Skeletal muscle cell (primary cell): Measurements from ENCODE around the gene PSPC1.

Source experiments
- DNase-seq: peaks from one replicate; pipeline ENCODE4 v3.0.0-alpha.2; 2010; ENCODE audit warnings: low read depth
- H3K4me3 ChIP-seq: 2 replicates; pipeline ENCODE4 v1.5.1; 2011; ENCODE audit warnings: low read depth, mild to moderate bottlenecking, control low read depth, low read length, moderate library complexity

PSPC1 gene

DNA sequence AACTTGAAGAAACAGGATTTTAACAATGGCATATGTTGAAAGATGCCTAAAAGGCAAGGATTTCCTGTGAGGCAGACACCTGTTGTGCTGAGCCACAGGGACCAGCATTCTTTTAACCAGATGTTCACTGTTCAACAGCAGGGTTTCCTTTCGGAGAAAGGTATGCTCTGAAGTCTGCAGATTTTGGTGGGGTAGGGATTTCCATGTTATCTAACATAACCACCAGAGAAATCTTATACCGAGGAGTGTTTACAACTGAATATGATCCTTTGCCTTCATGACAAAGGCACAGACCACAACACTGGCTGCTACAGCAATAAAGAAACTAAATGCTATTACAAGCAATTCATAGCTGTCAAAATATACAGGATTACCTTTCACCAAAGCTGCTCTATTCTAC is 101.2 kb downstream of the PSPC1 start:
- H3K4me3 ChIP-seq = no peak overlapping the region
- DNase-seq = no peak

DNA sequence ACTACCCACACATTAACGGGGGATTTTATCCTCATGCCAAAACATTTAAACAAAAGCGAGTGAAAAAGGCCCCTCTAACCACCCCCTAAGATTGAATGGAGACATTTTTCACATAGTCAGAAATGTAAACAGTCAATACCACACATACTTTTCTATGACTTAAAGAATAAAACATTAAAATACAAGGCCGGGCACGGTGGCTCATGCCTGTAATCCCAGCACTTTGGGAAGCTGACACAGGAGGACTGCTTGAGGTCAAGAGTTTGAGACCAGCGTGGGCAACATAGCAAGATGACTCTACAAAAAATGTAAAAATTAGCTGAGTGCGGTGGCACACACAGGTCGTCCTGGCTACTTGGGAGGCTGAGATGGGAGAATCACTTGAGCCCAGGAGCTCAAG is 102.0 kb downstream of the PSPC1 start:
- DNase-seq = no peak

DNA sequence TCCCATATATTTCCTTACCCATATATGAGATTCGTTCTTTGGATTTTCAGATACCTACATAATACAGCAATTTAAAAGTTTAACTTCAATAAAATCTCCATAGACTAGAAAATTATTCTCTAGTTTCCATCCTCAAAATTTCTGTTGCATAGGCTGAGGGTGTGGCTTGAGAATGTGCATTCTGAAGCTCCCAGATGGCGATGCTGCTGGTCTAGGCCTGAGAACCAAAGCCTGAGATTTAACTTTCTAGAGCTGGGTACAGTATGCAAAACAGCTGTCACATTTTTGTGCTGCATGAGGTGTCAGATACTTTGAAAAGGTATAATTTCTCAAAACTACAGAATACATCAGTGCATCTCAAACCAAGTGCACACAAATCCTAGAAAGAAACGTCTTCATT is 106.6 kb downstream of the PSPC1 start:
- no peak for DNase-seq
- H3K4me3 ChIP-seq = no peak overlapping the region

More for the DNA sequence above, 102.0 kb downstream of the PSPC1 start:
- no peak overlapping the region for H3K4me3 ChIP-seq

DNA sequence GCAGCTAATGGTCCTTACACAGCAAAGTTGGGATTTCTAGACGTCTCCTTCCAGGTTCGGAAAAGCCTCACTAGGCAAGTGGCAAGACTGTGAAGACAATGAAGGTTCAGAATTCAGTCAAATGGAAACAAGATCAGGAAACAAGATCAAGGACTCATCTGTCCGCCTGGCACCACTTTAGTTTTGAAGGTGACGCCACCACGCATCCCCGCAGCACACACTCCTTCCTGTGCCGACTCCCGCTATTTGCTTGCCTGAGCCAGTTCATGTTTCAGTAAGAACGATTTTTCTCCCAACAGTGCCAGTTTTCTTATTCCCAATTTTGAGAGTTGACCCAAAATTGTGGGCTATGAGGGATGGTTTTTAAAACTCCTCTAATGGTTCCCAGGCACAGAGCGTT is 107.8 kb downstream of the PSPC1 start:
- DNase-seq = no peak
- H3K4me3 ChIP-seq = no peak overlapping the region

DNA sequence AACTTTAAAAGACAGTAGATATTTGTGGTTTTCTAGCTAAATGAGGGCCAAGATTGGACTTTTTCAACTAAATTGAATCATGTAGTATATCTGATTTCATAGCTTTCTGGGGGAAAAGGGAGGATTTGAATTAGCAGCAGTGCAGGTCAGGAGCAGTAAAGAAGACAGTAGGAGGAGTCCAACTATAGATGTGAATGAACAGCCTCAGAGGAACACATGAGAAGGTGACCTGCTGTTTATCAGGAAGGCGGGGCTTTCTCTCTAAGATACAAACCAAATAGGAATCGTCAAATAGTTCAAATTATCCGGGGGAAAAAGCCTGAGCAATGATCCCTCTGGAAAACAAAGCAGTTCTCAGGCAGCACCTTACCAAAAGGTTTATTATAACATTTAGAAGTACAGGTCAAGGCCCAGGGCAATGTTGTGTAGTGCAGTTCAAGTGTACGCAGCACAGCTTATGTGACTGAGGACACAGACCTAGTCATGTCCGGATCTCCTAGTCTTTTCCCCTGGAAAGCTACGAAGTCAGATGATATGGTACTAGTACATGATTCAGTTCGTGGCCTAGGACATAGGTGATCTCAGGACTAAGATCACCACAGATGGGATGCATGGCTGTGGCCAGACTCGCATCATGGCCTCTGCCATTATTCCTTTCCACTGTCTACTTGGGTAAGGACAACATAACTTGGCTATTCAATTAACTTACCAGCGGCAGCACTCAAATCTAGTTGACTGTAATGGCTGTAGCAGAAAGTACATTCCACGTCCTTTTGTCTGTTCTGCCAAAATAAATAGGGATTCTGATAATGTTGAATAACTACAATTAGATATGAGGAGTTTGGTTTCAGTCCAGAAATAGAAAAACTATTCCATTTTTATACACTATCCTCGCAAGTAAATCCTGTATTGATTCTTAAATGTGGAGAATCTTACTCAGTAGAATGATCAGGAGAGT is 109.0 kb downstream of the PSPC1 start:
- no peak overlapping the region for H3K4me3 ChIP-seq
- no peak for DNase-seq

DNA sequence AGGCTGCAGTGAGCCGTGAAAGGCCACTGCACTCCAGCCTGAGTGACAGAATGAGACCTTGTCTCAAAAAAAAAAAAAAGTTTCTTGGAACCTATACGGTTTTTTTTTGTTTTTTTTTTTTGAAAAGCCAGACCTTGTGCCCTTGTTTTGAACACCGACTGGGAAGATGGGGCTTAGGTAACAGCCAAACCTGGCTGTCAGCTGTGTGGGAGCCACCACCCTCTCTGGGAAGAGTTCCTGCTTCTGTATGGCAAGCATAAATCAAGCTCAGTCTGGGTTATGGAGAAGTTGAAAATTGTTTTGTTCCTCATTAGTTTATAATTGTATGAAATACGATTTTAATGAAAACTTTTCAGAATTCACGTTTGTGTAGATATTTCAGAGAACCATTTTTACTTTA is 109.8 kb downstream of the PSPC1 start:
- DNase-seq = no peak
- no peak overlapping the region for H3K4me3 ChIP-seq

DNA sequence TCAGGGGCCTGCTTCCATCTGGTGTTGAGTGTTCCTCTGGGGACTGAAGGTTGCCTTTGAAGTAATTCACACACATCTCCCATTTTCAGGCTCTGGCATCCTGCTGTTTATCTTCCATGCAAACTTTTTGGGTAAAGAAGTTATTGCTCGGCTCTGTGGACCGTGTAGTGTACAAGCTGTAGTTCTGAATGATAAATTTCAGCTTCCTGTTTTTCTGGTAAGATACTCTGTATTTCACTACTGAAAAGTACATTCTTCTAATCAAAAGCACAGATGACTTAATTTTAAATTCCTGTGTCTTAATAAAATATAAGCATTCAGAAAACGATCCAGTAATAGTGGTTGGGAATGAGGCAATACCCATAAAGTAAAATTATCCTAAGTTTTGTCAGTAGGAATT is 112.6 kb downstream of the PSPC1 start:
- DNase-seq = no peak
- no peak overlapping the region for H3K4me3 ChIP-seq

DNA sequence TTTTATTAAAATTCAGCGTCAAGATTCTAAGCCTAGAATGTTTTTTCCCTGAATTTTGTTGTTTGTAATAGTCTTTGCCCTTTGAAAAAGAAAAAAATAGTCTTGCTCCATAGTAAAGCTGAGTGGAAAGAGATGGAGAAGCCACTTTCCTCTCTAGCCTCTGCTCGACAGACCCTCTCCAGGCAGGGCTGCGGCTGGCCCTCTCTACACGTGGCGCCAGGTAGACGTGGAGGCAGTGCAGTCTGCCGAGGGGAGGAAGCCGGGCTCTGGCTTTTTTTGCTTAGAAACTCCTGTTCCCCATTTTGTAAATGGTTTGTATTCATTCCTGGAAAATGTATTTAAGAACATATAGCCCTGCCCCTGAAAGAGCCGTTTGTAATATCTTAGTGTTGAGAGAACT is 114.0 kb downstream of the PSPC1 start:
- no peak for DNase-seq
- no peak overlapping the region for H3K4me3 ChIP-seq

DNA sequence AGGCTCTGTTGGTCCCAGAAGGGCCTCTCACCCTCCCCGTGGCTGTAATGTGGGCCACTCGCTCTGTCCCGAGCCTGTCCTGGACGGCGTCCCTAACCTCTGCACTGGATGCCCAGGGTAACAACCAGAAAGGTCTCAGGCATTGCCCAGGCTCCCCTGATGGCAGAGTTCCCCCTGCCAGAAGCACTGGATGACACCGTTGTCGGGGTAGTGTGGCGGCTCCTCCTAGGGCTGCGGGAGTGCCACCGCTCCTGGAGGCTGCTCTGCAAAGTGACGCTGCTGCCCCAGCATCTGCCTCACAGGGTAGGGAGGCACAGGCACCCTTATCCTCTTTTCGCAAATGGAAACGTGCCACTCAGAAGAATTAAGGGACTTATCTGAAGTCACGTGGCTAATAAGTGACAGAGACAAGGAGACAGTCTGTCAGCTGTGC is 117.3 kb downstream of the PSPC1 start:
- H3K4me3 ChIP-seq = no peak overlapping the region
- no peak for DNase-seq

DNA sequence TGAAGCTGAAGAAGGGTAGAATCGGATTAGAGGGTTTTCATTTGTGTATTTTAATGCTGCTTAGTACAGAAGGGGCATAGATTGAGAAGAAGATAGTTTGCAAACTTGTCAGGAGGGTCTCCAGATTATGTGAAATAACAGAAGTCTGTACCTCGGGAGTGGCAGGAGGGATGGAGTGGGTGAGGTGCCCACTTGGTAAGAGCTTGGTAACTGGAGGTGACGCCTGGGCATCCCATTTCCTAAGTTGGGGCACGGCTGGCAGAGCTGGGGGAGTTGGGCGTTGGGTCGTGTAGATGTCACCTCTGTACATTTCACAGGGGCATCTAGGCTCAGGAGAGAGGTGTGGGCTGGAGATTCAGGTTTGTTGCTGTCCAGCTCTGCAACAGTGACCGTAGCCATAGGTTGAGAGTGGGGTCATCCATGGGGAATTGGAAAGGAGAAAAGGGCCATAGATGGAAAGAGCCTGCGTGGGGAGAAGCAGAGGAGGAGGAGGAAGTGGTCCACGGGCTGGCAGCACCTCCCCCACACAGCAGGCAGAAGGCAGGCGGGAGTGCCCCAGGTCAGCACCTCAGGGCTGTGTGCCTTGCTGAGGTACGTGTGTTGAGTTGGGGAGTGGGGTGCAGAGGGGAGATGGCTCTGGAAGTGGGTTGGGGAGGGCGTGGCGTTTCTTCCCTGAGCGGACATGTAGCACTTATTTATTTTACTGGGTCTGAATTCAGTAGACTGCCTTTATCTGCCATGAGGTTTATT is 118.1 kb downstream of the PSPC1 start:
- H3K4me3 ChIP-seq = no peak overlapping the region
- no peak for DNase-seq

DNA sequence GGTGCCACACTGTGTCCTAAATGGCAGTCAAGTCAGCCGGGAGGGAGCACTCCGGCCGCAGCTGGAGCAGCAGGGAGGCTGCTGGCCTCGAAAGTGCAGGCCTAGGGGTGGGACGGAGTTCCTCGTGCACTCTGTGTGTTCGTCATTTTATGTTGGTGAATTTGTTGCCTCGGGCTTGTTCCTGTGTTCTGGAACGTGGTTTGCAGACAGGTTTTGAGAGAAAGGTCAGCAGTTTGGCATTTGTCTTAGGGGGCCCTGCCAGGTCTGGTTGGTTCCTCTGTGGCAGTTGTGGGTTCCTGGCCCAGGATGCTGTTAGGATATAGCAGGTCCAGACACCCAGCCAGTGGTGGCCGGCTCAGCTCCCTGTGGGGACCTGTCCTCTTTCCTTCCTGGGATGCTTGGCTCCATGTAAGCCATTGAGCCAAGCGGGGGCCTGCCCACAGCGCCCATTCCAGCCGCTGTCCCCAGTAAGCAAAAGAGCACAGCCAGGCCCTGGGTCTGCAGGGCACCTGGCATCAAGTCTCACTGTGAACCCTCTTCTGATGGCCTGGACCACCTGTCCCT is 119.2 kb downstream of the PSPC1 start:
- DNase-seq = no peak
- no peak overlapping the region for H3K4me3 ChIP-seq

DNA sequence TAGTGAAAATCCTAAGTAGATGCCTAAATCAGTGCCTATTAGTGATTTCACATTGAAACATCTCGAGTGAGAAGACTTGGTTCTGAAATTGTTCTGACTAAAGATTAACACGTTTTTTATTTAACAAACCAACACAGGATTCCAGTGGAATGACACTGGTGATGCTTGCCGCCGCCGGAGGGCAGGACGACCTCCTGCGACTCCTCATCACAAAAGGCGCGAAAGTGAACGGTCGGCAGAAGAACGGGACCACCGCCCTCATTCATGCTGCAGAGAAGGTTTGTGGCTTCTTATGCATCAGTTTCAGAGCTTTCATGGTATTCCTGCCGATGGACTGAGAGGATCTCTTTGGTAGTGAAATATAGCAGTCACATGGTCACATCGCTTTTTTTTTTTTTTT is 121.2 kb downstream of the PSPC1 start:
- H3K4me3 ChIP-seq = no peak overlapping the region
- no peak for DNase-seq

DNA sequence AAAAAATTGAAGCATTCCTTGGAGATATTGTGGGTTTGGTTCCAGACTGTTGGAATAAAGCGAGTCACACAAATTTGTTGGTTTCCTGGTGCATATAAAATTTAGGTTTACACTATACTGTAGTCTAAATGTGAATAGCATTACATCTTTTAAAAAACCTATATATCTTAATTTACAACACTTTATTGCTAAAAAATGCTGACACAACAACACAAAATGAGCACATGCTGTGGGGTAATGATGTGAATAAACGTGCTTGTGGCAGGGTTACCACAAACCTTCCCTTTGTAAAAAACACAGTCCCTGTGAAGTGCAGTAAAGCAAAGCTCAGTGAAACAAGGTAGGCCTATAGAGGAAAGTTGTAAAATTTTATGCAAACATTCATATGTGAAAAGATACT is 121.6 kb downstream of the PSPC1 start:
- no peak overlapping the region for H3K4me3 ChIP-seq
- DNase-seq = no peak

DNA sequence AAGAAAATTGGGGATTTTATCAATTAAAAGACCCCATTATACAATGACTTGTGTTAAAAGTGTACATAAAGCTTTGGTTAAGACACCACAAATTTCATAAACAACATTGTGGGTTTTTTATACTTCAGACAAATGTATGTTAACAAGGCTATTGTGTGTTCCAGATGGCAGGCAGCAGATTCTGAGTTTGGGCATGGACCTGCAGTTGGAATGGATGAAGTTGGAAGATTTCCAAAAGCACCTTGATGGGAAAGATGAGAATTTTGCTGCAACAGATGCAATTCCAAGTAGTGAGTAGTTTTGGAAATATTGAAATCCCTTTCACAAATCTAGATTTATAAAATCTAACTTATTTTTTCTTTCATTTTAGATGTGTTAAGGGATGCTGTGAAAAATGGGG is 123.9 kb downstream of the PSPC1 start:
- no peak overlapping the region for H3K4me3 ChIP-seq
- no peak for DNase-seq

DNA sequence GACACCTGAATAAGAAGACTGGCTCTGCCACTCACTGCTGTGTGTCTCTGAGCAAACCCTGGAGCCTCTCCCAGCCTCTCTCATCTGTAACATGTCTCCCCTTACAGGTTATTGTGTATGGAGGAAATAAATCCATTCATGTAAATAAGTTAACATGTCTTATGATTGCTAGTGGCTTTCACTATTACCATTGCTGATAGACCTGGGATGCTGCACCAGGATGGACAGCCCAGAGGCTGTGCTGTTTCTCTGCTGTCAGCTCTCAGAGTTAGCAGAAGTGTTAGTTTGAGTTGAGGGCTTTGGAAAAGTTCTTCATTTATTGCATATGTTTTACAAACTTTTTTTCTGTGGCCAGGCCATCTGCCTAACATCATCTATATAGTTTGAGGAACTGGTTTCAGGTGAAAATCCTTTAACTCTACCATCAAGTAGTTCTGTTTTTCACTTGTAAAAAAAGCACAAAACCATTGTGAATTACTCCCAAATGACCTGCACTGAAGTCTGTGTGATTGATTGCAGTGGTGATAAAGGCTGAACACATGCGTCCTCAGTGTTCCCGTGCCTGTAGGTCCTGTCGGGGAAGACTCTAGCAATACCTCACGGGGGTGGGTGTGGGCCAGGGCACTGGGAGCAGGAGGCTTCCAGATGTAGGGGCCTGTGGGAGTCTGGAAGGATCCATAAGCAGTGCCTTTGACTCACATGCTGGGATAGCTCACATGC is 124.7 kb downstream of the PSPC1 start:
- no peak for DNase-seq
- H3K4me3 ChIP-seq = no peak overlapping the region
